Measurements from ENCODE around the gene CCK. TPM values are rescaled to one million over a fixed set of nuclear protein-coding genes. Genes with fewer than 3 reads are reported as not detected.
"Not testable (repeated sequence)": the region's sequence is repeated elsewhere in the genome, so short reads cannot be mapped to it uniquely, and the experiment has no call there.

Gene CCK
- total and polyA plus RNA-seq, 4 donors = 0.28 to 1.2 (median 0.41) TPM; not detected in 1

DNA sequence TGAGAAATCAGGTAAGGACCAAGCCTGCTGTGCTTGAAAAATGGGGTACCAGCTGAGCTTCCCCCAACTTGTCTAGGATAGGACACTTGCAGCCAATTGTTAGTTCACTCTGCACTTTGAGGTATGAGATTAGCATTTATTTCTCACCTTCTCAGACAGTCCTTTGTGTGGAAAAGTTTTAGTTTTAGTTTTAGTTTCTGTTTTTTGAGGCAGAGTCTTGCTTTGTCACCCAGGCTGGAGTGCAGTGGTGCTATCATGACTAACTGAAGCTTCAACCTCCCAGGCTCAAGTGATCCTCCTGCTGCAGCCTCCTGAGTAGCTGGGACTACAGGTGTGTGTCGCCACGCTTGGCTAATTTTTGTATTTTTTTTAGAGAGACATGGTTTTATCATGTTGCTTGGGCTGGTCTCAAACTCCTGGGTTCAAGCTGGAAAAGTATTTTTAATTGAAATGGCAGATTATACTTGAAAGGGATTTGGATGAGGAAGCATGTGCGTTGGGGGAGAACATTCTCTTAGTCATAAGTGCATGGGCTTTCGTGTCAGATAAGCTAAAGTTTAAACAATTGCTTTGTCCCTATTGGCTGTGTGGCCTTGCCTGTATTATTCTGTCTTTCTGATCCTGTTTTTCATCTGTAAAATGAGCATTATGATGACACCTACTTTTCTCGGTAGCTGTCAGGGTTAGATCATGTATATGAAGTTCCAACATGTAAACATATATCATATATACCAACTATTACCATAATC lies 25.2 kb upstream of the CCK start:
- Histone ChIP-seq H3K27me3 (ENCODE audit: control insufficient read depth in 3 of 3, insufficient read depth in 3 of 3, low read length in 2 of 3) (no peaks in the 10 kb centered on the region), H3K27ac (ENCODE audit: low read depth in 1 of 2, low read length in 1 of 2) (no peak overlapping the region), H3K9me3 (ENCODE audit: control insufficient read depth in 4 of 4, insufficient read depth in 3 of 4, low read length in 3 of 4) (no peaks in the 10 kb centered on the region), H3K4me3 (no peak overlapping the region), H3K9ac (ENCODE audit: insufficient read depth in 1 of 2, low read length in 2 of 2) (no peak overlapping the region), H3K36me3 (ENCODE audit: control insufficient read depth in 4 of 4, insufficient read depth in 4 of 4, low read length in 4 of 4) (no peaks in the 10 kb centered on the region), H3K4me1 (ENCODE audit: control insufficient read depth in 5 of 5, insufficient read depth in 5 of 5, low read length in 5 of 5) (no peaks in the 10 kb centered on the region)
- TF ChIP-seq, protein P1, sequence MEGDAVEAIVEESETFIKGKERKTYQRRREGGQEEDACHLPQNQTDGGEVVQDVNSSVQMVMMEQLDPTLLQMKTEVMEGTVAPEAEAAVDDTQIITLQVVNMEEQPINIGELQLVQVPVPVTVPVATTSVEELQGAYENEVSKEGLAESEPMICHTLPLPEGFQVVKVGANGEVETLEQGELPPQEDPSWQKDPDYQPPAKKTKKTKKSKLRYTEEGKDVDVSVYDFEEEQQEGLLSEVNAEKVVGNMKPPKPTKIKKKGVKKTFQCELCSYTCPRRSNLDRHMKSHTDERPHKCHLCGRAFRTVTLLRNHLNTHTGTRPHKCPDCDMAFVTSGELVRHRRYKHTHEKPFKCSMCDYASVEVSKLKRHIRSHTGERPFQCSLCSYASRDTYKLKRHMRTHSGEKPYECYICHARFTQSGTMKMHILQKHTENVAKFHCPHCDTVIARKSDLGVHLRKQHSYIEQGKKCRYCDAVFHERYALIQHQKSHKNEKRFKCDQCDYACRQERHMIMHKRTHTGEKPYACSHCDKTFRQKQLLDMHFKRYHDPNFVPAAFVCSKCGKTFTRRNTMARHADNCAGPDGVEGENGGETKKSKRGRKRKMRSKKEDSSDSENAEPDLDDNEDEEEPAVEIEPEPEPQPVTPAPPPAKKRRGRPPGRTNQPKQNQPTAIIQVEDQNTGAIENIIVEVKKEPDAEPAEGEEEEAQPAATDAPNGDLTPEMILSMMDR (IDR thresholded peaks at IDR 0.05; ENCODE audit: control extremely low read depth, extremely low read depth) = no peak
- no peak for ATAC-seq (ENCODE audit: insufficient read depth, low FRiP score)
- WGBS, 2 donors = 76 to 86% methylated on average over 5 of the region's 5 CpGs
- no peak for DNase-seq

DNA sequence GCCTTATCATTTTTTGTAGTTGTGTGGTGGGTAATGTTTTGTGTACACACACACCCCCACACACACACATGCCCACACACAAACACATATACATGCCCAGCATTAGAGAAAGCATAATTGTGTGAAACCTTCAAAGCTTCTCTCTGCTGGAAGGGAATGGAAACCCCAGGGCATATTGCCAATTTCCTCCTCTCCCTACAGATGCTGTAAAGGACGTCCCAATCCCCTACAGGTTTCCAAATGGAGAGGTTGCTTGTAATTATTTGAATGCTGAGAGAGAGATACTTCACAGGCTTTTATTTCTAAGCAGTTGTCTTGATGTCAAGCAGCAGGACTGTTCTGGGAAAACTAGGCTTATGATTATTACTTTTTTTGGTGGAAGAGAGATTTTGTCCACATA lies 23.0 kb upstream of the CCK start:
- ATAC-seq (ENCODE audit: insufficient read depth, low FRiP score) (no peak), DNase-seq (no peak)
- Histone ChIP-seq H3K27me3 (ENCODE audit: control insufficient read depth in 3 of 3, insufficient read depth in 3 of 3, low read length in 2 of 3) (no peaks in the 10 kb centered on the region), H3K4me1 (ENCODE audit: control insufficient read depth in 5 of 5, insufficient read depth in 5 of 5, low read length in 5 of 5) (no peaks in the 10 kb centered on the region), H3K36me3 (ENCODE audit: control insufficient read depth in 4 of 4, insufficient read depth in 4 of 4, low read length in 4 of 4) (no peaks in the 10 kb centered on the region), H3K4me3 (no peak overlapping the region), H3K9me3 (ENCODE audit: control insufficient read depth in 4 of 4, insufficient read depth in 3 of 4, low read length in 3 of 4) (no peaks in the 10 kb centered on the region), H3K27ac (ENCODE audit: low read depth in 1 of 2, low read length in 1 of 2) (no peak overlapping the region), H3K9ac (ENCODE audit: insufficient read depth in 1 of 2, low read length in 2 of 2) (no peak overlapping the region)
- 24 to 35% methylated on average over 1 of the region's 1 CpG for WGBS, 2 donors
- TF ChIP-seq, protein P1 (IDR thresholded peaks at IDR 0.05; ENCODE audit: control extremely low read depth, extremely low read depth) = no peak

DNA sequence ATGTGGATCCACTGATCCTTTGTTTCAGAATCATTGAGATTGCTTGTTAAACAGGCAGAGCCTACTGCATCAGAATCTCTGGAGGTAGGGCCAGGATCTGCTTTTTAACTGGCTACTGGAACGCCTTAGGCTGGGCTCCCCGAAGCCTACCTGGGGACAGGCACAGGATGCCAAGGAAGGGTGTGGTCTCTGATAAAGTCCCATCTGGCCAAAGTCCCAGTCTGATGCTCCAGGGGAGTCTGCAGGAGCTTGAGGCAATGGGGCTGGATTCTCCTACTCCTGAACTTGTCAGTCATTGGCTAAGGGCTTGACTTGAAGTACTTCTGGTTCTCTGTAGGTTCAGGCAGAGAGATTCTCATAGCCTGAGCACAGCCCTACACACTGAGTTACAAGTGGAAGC lies 22.4 kb upstream of the CCK start:
- no peaks in the 10 kb centered on the region for H3K9me3 ChIP-seq (ENCODE audit: control insufficient read depth in 4 of 4, insufficient read depth in 3 of 4, low read length in 3 of 4)
- WGBS, 2 donors = 68 to 80% methylated on average over 2 of the region's 2 CpGs
- no peak overlapping the region for H3K9ac ChIP-seq (ENCODE audit: insufficient read depth in 1 of 2, low read length in 2 of 2)
- DNase-seq (no peak), ATAC-seq (ENCODE audit: insufficient read depth, low FRiP score) (no peak)
- no peaks in the 10 kb centered on the region for H3K4me1 ChIP-seq (ENCODE audit: control insufficient read depth in 5 of 5, insufficient read depth in 5 of 5, low read length in 5 of 5)
- H3K27ac ChIP-seq (ENCODE audit: low read depth in 1 of 2, low read length in 1 of 2) = no peak overlapping the region
- no peaks in the 10 kb centered on the region for H3K36me3 ChIP-seq (ENCODE audit: control insufficient read depth in 4 of 4, insufficient read depth in 4 of 4, low read length in 4 of 4)
- H3K4me3 ChIP-seq = no peak overlapping the region
- TF ChIP-seq, protein P1 (IDR thresholded peaks at IDR 0.05; ENCODE audit: control extremely low read depth, extremely low read depth) = no peak
- no peaks in the 10 kb centered on the region for H3K27me3 ChIP-seq (ENCODE audit: control insufficient read depth in 3 of 3, insufficient read depth in 3 of 3, low read length in 2 of 3)

DNA sequence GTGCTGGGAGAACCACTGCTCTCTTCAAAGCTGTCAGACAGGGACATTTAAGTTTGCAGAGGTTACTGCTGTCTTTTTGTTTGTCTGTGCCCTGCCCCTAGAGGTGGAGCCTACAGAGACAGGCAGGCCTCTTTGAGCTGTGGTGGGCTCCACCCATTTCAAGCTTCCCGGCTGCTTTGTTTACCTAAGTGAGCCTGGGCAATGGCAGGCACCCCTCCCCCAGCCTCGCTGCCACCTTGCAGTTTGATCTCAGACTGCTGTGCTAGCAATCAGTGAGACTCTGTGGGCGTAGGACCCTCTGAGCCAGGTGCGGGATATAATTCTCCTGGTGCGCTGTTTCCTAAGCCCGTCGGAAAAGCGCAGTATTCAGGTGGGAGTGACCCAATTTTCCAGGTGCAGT lies 21.4 kb upstream of the CCK start:
- H3K9ac ChIP-seq (ENCODE audit: insufficient read depth in 1 of 2, low read length in 2 of 2); H3K36me3 ChIP-seq (ENCODE audit: control insufficient read depth in 4 of 4, insufficient read depth in 4 of 4, low read length in 4 of 4); H3K27me3 ChIP-seq (ENCODE audit: control insufficient read depth in 3 of 3, insufficient read depth in 3 of 3, low read length in 2 of 3); DNase-seq; H3K4me3 ChIP-seq; H3K9me3 ChIP-seq (ENCODE audit: control insufficient read depth in 4 of 4, insufficient read depth in 3 of 4, low read length in 3 of 4); H3K4me1 ChIP-seq (ENCODE audit: control insufficient read depth in 5 of 5, insufficient read depth in 5 of 5, low read length in 5 of 5); H3K27ac ChIP-seq (ENCODE audit: low read depth in 1 of 2, low read length in 1 of 2); ATAC-seq (ENCODE audit: insufficient read depth, low FRiP score): not testable (repeated sequence)
- 80 to 92% methylated on average over 8 of the region's 8 CpGs for WGBS, 2 donors
